GM23248 (cell line): ENCODE measurements around the gene EPG5.

Experiments
- EZH2 ChIP-seq: fragments of 200-600 bp; sonication (generic); IDR thresholded peaks from 2 replicates; pipeline ENCODE4 v1.6.1; 2018; ENCODE audit warnings: antibody characterized with exemption, mild to moderate bottlenecking; ENCODE audit not compliant: insufficient read depth, poor library complexity, severe bottlenecking
- EZH2phosphoT487 ChIP-seq: fragments of 200-600 bp; sonication (generic); IDR thresholded peaks from 2 replicates; pipeline ENCODE4 v1.6.1; 2018; ENCODE audit warnings: antibody characterized with exemption, moderate library complexity, mild to moderate bottlenecking, low read depth; ENCODE audit not compliant: insufficient read depth

DNA sequence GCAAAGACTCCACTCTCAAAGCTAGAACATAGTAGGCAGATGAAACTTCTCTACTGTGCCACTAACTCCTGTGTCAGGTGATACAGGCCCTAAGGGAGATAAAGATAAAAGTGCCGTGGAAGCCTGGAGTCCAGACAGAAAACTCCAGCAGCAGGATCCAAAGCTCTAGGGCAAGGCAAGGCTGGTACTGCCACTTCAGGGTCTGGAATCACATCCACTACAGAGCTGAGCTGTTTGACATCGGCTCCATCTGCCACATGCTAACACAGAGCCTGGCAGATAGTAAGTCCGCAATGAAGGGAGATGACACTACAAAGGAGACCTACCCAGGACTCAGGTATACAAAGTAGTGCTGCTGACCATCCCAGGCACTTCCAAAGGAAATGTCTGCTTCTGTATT lies 34.4 kb downstream of the EPG5 start:
- TF ChIP-seq EZH2 (no peak), EZH2phosphoT487 (no peak)
